Airway epithelial cell (primary cell): Measurements from ENCODE around the gene ADAM33. TPM values are rescaled to one million over a fixed set of nuclear protein-coding genes. Genes with fewer than 3 reads are reported as not detected.

Source experiments
- total RNA-seq: library from RNA; depleted of rRNA; stranded (reverse); fragments of >200 nt; gene quantifications from 2 replicates; pipeline ENCODE4 v1.2.3, GENCODE V29; 2015

ADAM33 gene
- total RNA-seq = 0.79 TPM in 1 of 2 replicates, not detected in the other

GRCh38 chr20:3681931-3682781 lies at the start of gene ADAM33:
Gene ADAM33, minus strand, starts transcription at chr20:3682010. Its CDS starts 6 bp downstream, at chr20:3682004.

GRCh38 chr20:3712279-3712873 lies 30.6 kb upstream of the ADAM33 start, which contains the start of gene SIGLEC1:
Gene SIGLEC1, minus strand, starts transcription at chr20:3712600. Its CDS starts 5,472 bp downstream, at chr20:3707128.

GRCh38 chr20:3663031-3663701 lies 18.6 kb downstream of the ADAM33 start, which contains the start of gene GFRA4:
Gene GFRA4, minus strand, starts transcription at chr20:3663399. Its CDS starts 0 bp downstream, at chr20:3663399.

Other genes with a start within 250 kb of the ADAM33 start
- 22.6 and 29.8 TPM in 2 replicates for gene ATRN, start 211.0 kb downstream of the ADAM33 start, total RNA-seq
- gene GFRA4, start 18.6 kb downstream of the ADAM33 start, total RNA-seq = not detected in 2 replicates
- gene SIGLEC1, start 30.6 kb upstream of the ADAM33 start, total RNA-seq = not detected in 2 replicates
- 0.14 TPM in 1 of 2 replicates, not detected in the other for gene HSPA12B, start 50.7 kb upstream of the ADAM33 start, total RNA-seq
- 66.6 and 69.9 TPM in 2 replicates for gene ADISSP, start 85.7 kb upstream of the ADAM33 start, total RNA-seq
- gene SPEF1, start 99.4 kb upstream of the ADAM33 start, total RNA-seq = not detected in 2 replicates
- gene CENPB, start 104.7 kb upstream of the ADAM33 start, total RNA-seq = 82.2 and 83.2 TPM in 2 replicates
- gene CDC25B, start 114.3 kb upstream of the ADAM33 start, total RNA-seq = 41.3 and 52.3 TPM in 2 replicates
- gene AP5S1, start 138.5 kb upstream of the ADAM33 start, total RNA-seq = 12.0 and 14.5 TPM in 2 replicates
- gene MAVS, start 164.8 kb upstream of the ADAM33 start, total RNA-seq = 15.8 and 21.8 TPM in 2 replicates
- gene PANK2, start 207.4 kb upstream of the ADAM33 start, total RNA-seq = 35.4 and 36.0 TPM in 2 replicates